Spleen (tissue), 7 donors: Measurements from ENCODE around the gene USP15.

Experiments
- CTCF ChIP-seq, 11 experiments: fragments of 200-600 bp in 7 of 11; fragments of 450-650 bp in 4 of 11; sonication (generic) in 4 of 11; IDR thresholded peaks in 8 of 11; conservative IDR thresholded peaks in 3 of 11; 1 replicate in 7 of 11; 2 replicates in 4 of 11; pipeline versions ENCODE4 v1.4.0 to v1.8.0; 2016 to 2021; ENCODE audit warnings: antibody characterized with exemption in 11 of 11, inconsistent platforms in 4 of 11, mild to moderate bottlenecking in 1 of 11
- POLR2A ChIP-seq, 3 donors: fragments of 450-650 bp; IDR thresholded peaks; one replicate each; pipeline ENCODE4 v1.5.1; 2017; ENCODE audit warnings: antibody characterized with exemption in 3 of 3, mild to moderate bottlenecking in 1 of 3
- POLR2AphosphoS5 ChIP-seq, 3 donors: sonication (generic); formaldehyde crosslinking; IDR thresholded peaks; one replicate each; pipeline ENCODE4 v1.5.1; 2017; ENCODE audit warnings: antibody characterized with exemption in 3 of 3
- donor health status: DM: no; HTN: no; CAD: no; lungs with moderate emphysema.
- donor health status: DM: no; HTN: no; CAD: no.
- donor health status: DM: no; HTN: no; CAD: no.

DNA sequence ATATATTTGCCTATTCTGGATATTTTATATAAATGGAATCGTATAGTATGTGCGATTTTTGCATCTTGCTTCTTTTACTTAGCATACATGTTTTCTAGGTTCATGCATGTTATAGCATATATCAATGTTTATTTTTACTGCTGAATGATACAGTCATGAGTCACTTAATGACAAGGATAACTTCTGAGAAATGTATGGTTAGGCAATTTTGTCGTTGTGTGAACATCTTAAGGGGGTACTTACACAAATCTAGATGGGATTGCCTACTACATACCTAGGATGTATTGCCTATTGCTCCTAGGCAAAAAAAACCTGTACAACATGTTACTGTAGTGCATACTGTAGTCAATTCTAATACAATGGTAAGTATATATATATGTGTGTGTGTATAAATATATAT, 8.8 kb downstream of the USP15 start:
- TF ChIP-seq CTCF (IDR thresholded peaks at IDR 0.05 in 8 of 11, conservative IDR thresholded peaks at IDR 0.05 in 3 of 11) (no peak), POLR2A (IDR thresholded peaks at IDR 0.05) (no peak), POLR2AphosphoS5 (IDR thresholded peaks at IDR 0.05) (no peak)
